Left colon (tissue), 2 donors: Measurements from ENCODE around the gene PIK3AP1. TPM values are rescaled to one million over a fixed set of nuclear protein-coding genes. Genes with fewer than 3 reads are reported as not detected.
"Not testable (repeated sequence)": the region's sequence is repeated elsewhere in the genome, so short reads cannot be mapped to it uniquely, and the experiment has no call there.

Experiments used
- ATAC-seq: fragments of 200-7000 bp; cut with Tn5 transposase; one replicate; pipeline ENCODE4 v1.9.1; 2020; ENCODE audit warnings: mild to moderate bottlenecking, moderate library complexity
- DNase-seq, 2 donors: peaks; one replicate each; pipeline ENCODE4 v3.0.0-alpha.2; 2020
- intact Hi-C, 2 donors: fragments of 100-400 bp; cut with DNase I in 1 of 2; cut with micrococcal nuclease in 1 of 2; formaldehyde crosslinking; loops; one replicate each; pipeline versions ENCODE4 v1.11.2 to v1.14.0; 2022; cut with DNase I, micrococcal nuclease
- total RNA-seq, 2 donors: library from RNA; stranded (reverse); fragmentation: NEBNext Ultra II Directional; extraction: Animal tissue kit (Norgen Biotek cat#: 25700); gene quantifications; one replicate each; pipeline ENCODE4 v1.2.1, GENCODE V29; 2021
- donor health status: DM: no; HTN: no; CAD: no.
- donor health status: DM: yes; HTN: yes; CAD: no.

Gene PIK3AP1
- total RNA-seq, 2 donors from 2014 or later: 10.1 to 13.0 TPM

DNA sequence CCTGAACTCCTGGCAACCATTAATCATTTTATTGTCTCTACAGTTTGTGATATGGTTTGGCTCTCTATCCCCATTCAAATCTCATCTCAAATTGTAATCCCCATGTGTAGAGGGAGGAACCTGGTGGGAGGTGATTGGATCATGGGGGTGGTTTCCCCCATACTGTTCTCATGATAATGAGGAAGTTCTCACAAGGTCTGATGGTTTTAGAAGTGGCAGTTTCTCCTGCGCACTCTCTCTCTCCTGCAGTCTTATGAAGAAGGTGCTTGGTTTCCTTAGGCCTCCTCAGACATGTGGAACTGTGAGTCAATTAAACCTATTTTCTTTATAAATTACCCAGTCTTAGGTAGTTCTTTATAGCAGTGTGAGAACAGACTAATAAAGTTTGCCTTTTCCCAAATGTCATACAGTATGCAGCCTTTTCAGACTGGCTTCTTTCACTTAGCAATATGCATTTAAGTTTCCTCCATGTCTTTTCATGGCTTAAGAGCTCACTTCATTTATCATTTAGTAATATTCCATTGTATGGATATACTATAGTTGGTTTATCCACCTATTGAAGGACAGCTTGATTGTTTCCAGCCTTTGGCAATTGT is 17.1 kb upstream of the PIK3AP1 start:
- intact Hi-C loops, ATAC-seq, DNase-seq: not testable (repeated sequence)

DNA sequence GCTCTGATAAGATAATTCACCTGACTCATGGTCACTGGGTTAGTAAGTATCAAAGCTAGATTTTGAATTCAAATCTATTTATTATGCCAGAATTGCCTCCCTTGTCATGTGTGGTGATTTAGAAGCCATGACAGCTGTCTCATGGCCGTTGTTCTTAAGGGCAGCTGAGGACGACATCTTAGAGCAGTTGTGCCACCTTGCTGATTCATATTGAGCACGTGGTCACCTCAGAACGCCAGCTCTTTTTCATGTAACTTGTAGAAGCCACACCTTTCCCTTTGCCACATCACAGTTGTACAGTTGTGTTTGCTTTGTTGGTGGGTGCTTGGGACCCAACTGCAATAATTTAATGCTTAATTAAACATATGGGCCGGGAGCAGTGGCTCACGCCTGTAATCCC is 4.3 kb upstream of the PIK3AP1 start:
- no peak for DNase-seq
- intact Hi-C loops: no loop called here
- ATAC-seq: no peak

DNA sequence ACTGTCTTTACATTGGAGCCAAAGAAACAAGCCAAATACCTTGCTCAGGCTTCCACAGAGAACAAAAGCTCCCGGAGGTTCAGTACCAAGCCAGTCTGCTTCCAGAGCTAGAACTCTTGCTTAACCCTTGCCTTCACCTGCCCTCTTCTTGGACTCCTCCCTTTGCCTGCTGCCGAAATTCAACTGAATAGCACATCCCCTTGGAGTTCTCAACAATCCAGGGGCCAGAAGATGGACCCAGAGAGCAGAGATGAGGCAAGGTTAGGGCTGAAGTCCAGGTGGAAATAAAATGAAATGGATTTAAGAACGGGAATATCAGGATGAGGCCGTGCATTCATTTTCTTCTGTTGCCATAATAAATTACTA is 876 bp upstream of the PIK3AP1 start:
- ATAC-seq (no peak), DNase-seq (no peak)
- intact Hi-C loops: no loop called here

DNA sequence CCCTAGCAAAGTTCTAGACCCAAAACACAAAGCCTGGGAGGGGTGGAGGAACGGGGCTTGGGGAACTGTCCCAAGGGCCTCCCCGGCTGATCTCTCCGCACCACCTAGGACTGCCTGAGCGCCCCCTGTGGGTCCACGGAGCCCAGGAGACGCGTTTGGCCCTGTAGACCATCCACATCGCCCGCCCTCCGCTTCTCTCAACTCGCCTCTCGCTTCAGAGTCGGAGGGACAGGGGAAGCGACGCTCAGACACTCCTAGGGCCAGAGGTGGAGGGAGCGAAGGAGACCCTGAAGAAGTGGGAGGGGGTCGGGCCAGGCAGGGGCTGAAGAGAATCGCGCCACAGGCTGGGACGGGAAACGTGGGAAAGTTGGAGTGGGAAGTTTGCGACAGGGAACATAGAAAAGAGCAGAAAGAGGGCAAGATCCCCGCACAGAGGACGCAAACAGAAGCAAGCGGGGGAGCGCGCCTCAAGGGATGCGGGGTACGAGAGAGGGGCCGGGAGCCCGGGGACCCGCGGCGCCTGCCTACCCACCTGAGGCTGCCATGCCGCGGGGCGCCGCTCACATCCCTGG is 378 bp downstream of the PIK3AP1 start:
- intact Hi-C loops: no loop called here

DNA sequence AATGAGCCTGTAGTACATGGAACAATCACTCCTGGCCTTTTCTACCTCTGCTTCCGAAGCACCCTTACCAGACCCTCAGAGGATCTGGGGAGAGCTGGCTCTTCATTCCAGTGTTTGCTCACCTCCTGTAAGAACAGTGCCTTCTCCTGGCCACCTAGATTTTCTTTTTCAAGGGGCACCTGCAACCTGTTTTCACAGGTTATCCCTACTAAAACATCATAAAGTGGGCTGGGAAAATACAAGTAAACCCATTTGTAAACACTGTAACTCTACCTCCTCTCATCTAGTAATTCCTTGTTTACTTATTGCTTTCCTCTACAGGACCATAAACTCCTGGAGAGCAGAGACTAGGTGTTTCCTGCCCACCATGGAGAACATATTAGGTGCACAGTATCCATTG is 1.1 kb downstream of the PIK3AP1 start:
- no peak for ATAC-seq

More for the DNA sequence above, 378 bp downstream of the PIK3AP1 start:
- DNase-seq (peak; percentile 61 to 87), ATAC-seq (peak; percentile 63)

DNA sequence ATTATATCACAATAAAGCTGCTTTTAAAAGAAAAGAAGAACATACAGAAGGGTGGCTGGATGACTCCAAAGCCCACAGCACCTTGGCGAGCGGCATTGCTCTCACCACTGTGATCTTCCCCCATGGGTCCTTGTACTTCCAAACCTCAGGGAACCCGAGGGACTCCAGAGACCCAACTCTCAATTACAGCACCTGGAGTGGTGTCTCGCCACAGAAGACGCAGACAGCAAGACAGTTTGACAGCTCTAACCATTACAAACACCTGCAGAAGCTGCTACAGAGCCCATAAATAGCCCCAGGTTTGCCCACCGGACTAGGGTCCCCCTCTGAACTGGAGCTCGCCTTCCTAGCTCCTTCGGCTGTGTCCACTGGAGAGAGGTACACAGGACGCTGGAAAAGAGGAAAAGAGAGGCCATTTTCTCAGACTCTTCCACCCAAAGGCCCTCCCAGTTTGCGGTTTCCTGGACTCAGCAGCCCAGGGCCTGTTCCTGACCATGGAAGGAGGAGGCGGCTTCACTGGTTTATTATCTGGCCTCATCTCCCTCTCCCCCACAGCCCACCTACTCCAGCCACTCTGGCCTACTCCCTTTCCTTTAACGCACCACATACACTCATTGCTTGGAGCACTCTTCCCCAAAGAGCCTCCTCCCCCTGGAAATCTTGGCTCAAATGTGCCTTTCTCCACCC is 1.9 kb downstream of the PIK3AP1 start:
- DNase-seq (no peak), ATAC-seq (no peak)
- intact Hi-C loops: no loop called here

More for the DNA sequence above, 1.1 kb downstream of the PIK3AP1 start:
- no peak for DNase-seq
- intact Hi-C loops: no loop called here

DNA sequence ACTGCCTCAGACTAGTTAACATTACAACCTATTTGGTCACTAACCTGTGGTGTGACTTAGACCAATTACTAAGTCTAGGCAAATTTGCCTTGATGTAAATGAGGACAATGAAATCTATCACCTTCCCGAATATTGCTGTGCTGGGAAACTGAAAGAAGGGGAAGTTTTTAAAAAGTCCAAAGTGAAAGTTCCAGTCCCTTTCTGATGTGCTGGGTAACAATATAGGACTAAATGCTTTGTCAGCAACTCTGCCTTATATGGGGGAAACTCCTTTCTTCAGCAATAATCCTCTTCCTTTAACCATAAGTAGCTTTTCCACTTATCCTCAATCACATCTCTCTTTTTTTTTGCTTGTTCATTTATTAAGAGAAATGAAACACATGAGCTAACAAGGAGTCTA is 3.9 kb downstream of the PIK3AP1 start:
- no peak for DNase-seq
- no peak for ATAC-seq
- intact Hi-C loops: no loop called here

DNA sequence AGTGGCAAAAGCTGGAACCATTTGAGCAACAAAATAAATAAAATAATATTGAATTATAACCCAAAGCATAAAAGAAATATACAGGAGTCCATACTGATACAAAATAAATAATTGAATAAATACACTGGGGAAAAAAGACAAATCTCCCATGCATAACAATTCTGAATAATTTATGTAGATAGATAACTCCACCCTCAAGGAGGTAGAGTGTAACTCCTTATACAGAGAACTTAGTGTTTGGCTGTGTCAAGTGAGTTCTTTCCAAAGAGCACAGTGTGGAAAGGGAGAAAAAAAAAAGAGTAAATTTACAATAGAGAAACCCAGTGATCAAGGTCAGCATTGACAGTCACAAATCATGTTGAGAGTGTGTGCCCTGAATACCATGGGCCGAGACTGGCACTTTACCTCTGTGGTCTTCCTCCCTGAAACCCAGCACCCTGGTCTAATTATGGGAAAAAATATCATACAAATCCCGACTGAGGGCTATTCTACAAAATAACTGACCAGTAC is 5.5 kb downstream of the PIK3AP1 start:
- intact Hi-C loops: no loop called here
- no peak for DNase-seq
- ATAC-seq: no peak

DNA sequence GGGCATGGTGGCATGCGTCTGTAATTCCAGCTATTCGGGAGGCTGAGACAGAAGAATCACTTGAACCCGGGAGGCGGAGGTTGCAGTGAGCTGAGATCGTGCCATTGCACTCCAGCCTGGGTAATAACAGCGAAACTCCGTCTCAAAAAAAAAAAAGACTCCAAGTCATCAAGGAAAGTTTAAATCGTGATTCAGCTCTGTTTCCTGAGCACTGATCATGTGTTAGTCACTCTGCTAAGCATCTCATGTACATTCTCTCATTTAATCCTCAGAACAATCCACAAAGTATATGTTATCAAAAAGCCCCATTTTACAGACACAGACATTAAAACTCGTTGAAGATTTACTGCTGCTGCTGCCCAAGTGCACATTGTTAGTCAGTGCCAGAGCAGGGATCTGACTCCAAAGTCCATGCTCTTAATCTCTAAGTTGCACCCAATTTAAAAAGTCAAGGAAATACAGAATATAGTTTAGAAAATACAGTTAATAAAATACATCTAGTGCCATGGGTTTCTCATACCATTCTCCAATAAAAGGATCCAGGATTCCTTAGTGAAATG is 6.2 kb downstream of the PIK3AP1 start:
- ATAC-seq (peak; percentile 56), DNase-seq (no peak)
- intact Hi-C loops: no loop called here

DNA sequence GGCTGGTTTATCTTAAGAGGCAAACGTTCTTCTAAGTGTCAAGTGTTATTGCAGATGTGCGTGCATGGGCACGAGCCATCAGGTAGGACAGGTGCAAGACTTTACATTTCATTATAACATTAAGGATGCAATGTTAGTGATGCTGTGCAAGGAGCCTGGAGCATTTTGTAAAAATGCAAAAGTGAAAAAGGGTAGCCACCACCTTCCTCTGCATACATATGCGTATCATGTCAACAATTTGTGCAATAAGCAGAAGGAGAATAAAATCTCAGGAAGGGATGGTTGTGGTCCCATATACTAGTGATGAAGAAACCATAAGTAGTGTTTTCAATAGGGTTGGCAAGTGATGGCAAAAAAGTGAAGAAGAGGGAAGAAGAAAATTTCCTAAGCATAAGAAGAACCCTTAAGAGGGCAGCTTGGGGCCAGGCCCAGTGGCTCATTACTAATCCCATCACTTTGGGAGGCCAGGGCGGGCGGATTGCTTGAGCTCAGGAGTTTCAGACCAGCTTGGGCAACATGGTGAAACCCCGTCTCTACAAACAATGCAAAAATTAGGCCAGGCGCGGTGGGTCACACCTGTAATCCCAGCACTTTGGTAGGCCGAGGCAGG is 7.5 kb downstream of the PIK3AP1 start:
- no peak for ATAC-seq
- intact Hi-C loops: no loop called here

DNA sequence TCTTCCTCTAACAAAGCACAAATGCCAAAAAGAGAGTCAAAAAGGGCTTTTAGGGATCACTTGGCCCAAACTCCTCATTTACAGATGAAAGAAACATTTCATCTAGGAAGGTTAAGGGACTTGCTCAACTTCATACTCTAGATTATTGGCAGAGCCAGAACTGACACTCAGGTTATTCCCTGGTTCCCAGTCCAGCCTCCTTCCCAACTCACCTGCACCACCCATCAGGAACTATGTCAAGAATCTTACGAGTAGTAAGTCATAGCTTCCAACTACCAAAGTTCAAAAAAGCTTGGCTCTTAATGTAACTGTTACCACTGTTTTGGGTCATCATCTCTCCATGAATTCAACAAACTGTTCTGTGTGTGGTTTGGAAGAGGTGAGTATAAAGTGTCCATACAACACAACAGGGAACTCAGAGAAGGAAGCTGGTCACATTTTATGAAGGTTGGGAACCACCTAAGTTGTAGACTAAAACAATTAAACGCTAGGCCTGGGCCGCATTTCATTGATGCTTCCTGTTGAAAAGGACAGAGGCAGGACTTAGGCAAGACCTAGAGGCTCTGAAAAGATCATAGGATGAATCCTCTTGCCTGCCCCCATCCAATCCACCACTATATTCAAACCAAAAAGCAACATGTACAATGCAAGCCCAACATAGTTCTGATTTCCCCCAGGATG is 9.1 kb downstream of the PIK3AP1 start:
- no peak for DNase-seq
- intact Hi-C loops: no loop called here
- ATAC-seq: peak; percentile 69

More for the DNA sequence above, 7.5 kb downstream of the PIK3AP1 start:
- no peak for DNase-seq

DNA sequence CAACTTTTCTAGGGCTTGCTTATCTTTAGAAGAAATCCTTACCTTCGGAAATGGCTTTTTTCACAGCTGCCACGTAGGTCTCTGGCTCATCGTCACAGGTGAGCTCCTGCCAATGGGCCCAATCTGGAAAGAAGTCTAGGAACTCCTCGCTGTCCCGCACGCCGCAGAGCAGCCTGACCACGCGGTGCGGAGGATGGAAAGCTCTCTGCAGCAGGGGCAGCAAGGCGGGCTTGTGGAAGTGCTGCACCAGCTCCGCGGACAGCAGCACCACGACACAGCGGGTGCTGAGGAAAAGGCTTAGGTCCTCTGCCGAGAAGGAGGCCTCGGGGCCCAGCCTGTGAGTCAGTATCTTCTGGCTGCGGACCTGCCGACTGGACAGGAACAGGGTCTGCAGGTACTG is 10.8 kb downstream of the PIK3AP1 start:
- no peak for DNase-seq
- ATAC-seq: no peak
- intact Hi-C loops: no loop called here

DNA sequence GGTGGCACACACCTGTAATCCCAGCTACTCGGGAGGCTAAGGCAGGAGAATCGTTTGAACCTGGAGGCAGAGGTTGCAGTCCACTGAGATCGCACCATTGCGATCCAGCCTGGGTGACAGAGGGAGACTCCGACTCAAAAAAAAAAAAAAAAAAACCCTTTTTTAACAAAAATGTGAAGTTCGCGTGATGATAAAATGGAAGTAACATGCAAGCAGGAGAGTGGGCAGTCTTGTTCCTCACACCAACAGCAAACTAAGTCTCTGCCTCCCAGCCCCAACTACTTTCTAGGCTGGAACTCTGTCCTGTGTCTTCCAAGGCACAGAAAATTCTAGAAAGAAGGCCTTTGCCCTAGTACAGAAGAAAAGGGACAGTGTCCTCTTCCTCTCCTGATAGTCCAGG is 11.3 kb downstream of the PIK3AP1 start:
- intact Hi-C loops: no loop called here
- no peak for ATAC-seq

DNA sequence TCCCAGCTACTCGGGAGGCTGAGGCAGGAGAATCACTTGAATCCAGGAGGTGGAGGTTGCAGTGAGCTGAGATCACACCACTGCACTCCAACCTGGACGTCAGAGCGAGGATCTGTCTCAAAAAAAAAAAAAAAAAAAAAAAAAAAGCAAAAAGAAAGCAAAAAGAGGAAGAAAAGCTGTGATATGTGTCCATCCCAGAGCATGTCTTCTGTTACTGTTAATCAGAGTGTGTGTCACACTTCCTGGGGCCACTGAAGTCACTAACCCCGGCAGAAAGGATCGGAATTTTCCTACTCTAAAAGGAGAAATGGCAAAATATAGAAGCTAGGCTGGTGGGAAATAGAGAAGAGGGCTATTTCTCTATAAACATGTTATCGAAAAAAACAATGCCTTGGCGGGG is 11.9 kb downstream of the PIK3AP1 start:
- DNase-seq (no peak), ATAC-seq (no peak)
- intact Hi-C loops: no loop called here

More for the DNA sequence above, 11.3 kb downstream of the PIK3AP1 start:
- no peak for DNase-seq

DNA sequence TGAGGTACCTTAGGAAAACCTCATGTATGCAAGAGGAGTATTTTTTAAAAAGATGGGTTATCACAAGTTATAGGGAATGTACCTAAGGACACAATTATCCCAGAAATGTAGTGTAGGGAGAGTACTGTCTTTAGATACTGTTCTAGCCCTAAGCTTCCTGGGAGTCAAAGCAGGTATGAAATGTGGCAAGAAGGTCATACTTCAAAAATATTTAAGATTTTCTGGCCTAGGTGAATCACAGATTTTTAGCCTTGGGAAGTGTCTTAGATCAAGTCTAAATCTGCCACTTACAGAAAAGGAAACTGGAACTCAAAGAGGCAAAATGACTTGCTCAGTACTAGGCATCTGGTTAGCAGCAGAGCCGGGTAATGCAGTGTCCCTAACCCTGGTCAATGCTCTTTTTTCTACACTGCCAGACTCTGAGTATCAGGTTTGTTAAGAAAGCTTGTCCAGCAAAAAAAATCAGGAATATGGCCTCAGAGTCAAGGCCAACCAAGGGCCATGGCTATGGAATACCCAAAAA is 13.9 kb downstream of the PIK3AP1 start:
- DNase-seq (no peak), ATAC-seq (no peak)
- intact Hi-C loops: no loop called here

DNA sequence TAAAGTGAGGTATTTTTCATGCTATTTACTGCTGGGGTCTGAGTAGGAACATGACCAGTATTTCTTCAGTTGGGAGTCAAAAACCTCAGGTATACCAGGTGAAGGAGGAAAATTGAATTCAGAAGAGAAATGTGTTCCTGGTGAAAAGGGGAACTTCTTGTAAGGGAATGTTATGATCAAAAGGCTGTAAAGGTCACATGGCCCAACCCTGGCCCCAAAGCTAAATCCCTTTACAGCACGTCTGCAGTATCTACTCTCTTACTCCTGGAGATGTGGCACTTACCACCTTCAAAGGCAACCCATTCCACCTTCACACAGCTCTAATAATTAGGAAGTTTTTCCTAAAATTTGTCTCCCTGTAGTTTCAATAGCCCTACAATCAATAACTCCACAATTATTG is 15.2 kb downstream of the PIK3AP1 start:
- ATAC-seq: peak; percentile 44
- DNase-seq: no peak
- intact Hi-C loops: no loop called here

DNA sequence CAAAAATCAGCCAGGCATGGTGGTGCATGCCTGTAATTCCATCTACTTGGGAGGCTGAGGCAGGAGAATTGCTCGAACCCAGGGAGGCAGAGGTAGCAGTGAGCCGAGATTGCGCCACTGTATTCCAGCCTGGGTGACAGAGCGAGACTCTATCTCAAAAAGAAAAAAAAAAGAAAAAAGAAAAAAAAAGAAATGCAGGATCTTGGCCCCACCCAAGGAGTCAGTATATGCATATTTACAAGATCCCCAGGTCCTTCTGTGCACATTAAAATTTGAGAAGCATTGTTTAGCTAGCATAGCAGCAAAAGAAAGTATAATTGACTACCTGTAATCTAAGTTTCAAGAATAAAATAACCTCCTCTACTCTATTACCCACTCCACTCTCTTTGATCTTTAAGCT is 15.8 kb downstream of the PIK3AP1 start:
- DNase-seq: no peak
- intact Hi-C loops: no loop called here
- ATAC-seq: no peak

DNA sequence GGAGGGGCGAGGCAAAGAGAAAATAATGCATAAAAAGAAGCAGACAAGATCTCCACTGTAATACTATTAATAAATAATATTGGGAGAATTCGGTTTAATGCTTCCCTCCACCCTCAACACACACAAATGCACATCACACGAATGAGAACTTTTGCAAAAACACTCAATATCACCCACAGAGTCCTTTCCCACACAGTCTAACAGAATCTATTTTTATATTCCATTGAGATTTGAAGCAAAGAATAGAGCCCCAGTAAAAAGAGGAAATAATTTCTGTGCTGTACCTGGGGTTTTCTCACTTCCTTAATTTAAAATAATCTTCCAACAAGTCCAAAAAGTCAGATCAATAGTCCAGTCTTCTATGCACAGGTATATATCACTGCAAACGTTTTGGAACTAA is 17.0 kb downstream of the PIK3AP1 start:
- no peak for ATAC-seq

DNA sequence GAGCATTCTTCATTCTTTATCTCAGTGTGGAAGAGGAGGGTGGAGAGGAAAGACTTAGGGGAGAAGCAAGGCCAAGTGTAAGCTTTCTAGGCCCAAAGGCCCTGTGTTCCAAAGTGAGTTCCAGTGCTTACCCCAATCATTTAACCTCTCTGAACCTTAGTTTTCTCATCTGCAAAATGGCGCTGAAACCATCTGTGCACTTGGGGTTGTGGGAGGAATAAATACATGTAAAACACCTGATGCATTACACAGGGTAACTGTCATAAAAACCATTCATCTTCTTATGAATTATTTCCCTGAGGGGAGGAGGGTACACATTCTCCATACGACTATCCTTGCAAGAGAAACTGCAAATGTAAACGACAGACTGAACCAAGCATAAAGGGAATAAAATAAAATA is 19.0 kb downstream of the PIK3AP1 start:
- ATAC-seq: no peak

More for the DNA sequence above, 17.0 kb downstream of the PIK3AP1 start:
- DNase-seq: no peak
- intact Hi-C loops: no loop called here

More for the DNA sequence above, 19.0 kb downstream of the PIK3AP1 start:
- DNase-seq: no peak
- intact Hi-C loops: no loop called here
